Left cardiac atrium (tissue), 4 donors: ENCODE results near the gene COX10. TPM values are rescaled to one million over a fixed set of nuclear protein-coding genes. Genes with fewer than 3 reads are reported as not detected.
"Not testable (repeated sequence)": the region's sequence is repeated elsewhere in the genome, so short reads cannot be mapped to it uniquely, and the experiment has no call there.

Source experiments
- ATAC-seq, 2 donors: fragments of 200-7000 bp; cut with Tn5 transposase; one replicate each; pipeline ENCODE4 v1.9.1; 2020; ENCODE audit warnings: mild to moderate bottlenecking in 2 of 2, moderate library complexity in 2 of 2
- DNase-seq: peaks from one replicate; pipeline ENCODE4 v3.0.0-alpha.2; 2020
- intact Hi-C, 2 donors: fragments of 100-400 bp; cut with DNase I; formaldehyde crosslinking; loops; one replicate each; pipeline versions ENCODE4 v1.14.1 to v1.15.1; 2022 to 2023
- total RNA-seq, 2 donors: library from RNA; stranded (reverse); fragmentation: NEBNext Ultra II Directional; extraction: Animal tissue kit (Norgen Biotek cat#: 25700); gene quantifications; one replicate each; pipeline ENCODE4 v1.2.1, GENCODE V29; 2021
- donor health status: DM: no; HTN: yes; CAD: no.
- donor health status: DM: no; HTN: yes; CAD: no; lungs with severe emphysema.
- donor health status: DM: yes; HTN: yes; CAD: no.
- donor health status: Dilated cardiomyopathy.

COX10 gene
- total RNA-seq, 2 donors from 2014 or later = 24.2 to 29.7 TPM

GRCh38 chr17:14158707-14159106 lies 89.4 kb downstream of the COX10 start:
- ATAC-seq = no peak
- intact Hi-C loops = no loop called here
- no peak for DNase-seq

GRCh38 chr17:14161419-14161818 lies 92.1 kb downstream of the COX10 start:
- DNase-seq (no peak), ATAC-seq (no peak)
- intact Hi-C loops = no loop called here

- DNase-seq (no peak), ATAC-seq (no peak)
- intact Hi-C loops = no loop called here
These were observed 96.3 kb downstream of the COX10 start for GRCh38 chr17:14165616-14166015.

- ATAC-seq, intact Hi-C loops, DNase-seq: not testable (repeated sequence)
These were observed 98.5 kb downstream of the COX10 start for GRCh38 chr17:14167831-14168230.

- DNase-seq (no peak), ATAC-seq (no peak)
- intact Hi-C loops = no loop called here
These were observed 99.3 kb downstream of the COX10 start for GRCh38 chr17:14168582-14168981.

GRCh38 chr17:14169287-14169686 lies 100.0 kb downstream of the COX10 start:
- ATAC-seq (no peak), DNase-seq (no peak)
- intact Hi-C loops = no loop called here

GRCh38 chr17:14169901-14170300 lies 100.6 kb downstream of the COX10 start:
- DNase-seq (no peak), ATAC-seq (no peak)
- intact Hi-C loops = no loop called here

- intact Hi-C loops, ATAC-seq, DNase-seq: not testable (repeated sequence)
These were observed 107.7 kb downstream of the COX10 start for GRCh38 chr17:14176989-14177388.

GRCh38 chr17:14177801-14178200 lies 108.5 kb downstream of the COX10 start:
- ATAC-seq = peak; percentile 89 to 96
- DNase-seq, intact Hi-C loops: not testable (repeated sequence)

- ATAC-seq, DNase-seq, intact Hi-C loops: not testable (repeated sequence)
These were observed 110.6 kb downstream of the COX10 start for GRCh38 chr17:14179951-14180350.

GRCh38 chr17:14182084-14182483 lies 112.8 kb downstream of the COX10 start:
- DNase-seq, intact Hi-C loops, ATAC-seq: not testable (repeated sequence)

GRCh38 chr17:14184536-14184935 lies 115.2 kb downstream of the COX10 start:
- ATAC-seq, intact Hi-C loops, DNase-seq: not testable (repeated sequence)

- DNase-seq, intact Hi-C loops, ATAC-seq: not testable (repeated sequence)
These were observed 117.1 kb downstream of the COX10 start for GRCh38 chr17:14186443-14186842.

- DNase-seq, ATAC-seq, intact Hi-C loops: not testable (repeated sequence)
These were observed 121.5 kb downstream of the COX10 start for GRCh38 chr17:14190774-14191173.

GRCh38 chr17:14191469-14191868 lies 122.2 kb downstream of the COX10 start:
- DNase-seq, intact Hi-C loops, ATAC-seq: not testable (repeated sequence)

- DNase-seq, intact Hi-C loops, ATAC-seq: not testable (repeated sequence)
These were observed 122.7 kb downstream of the COX10 start for GRCh38 chr17:14192039-14192438.

GRCh38 chr17:14192636-14193344 lies 123.5 kb downstream of the COX10 start:
- intact Hi-C loops, DNase-seq: not testable (repeated sequence)
- ATAC-seq = peak in 1 of 2 donors; percentile 57

GRCh38 chr17:14196377-14196997 lies 127.2 kb downstream of the COX10 start:
- DNase-seq (no peak), ATAC-seq (no peak)
- intact Hi-C loops = no loop called here

- intact Hi-C loops = no loop called here
These were observed 127.8 kb downstream of the COX10 start for GRCh38 chr17:14197057-14197456.

GRCh38 chr17:14197586-14197985 lies 128.3 kb downstream of the COX10 start:
- intact Hi-C loops = no loop called here
- DNase-seq (no peak), ATAC-seq (peak in 1 of 2 donors; percentile 55)

More at GRCh38 chr17:14197057-14197456, 127.8 kb downstream of the COX10 start:
- ATAC-seq (no peak), DNase-seq (no peak)
